Jurkat, Clone E6-1 (cell line): ENCODE data around the gene CAMK2B.
"Not testable (repeated sequence)": the region's sequence is repeated elsewhere in the genome, so short reads cannot be mapped to it uniquely, and the experiment has no call there.

Experiments used
- DNase-seq: peaks from one replicate; pipeline ENCODE4 v3.0.0-alpha.2; 2011; ENCODE audit warnings: low read depth, low spot score
- H3K4me3 ChIP-seq: 2 replicates; pipeline ENCODE4 v1.5.1; 2011; ENCODE audit warnings: mild to moderate bottlenecking, low read length, control low read depth, moderate library complexity

The CAMK2B gene

GRCh38 chr7:44213206-44213876 lies 112.1 kb downstream of the CAMK2B start:
- H3K4me3 ChIP-seq, result no peak overlapping the region
- DNase-seq, result no peak

GRCh38 chr7:44212581-44213184 lies 112.7 kb downstream of the CAMK2B start:
- no peak for DNase-seq
- H3K4me3 ChIP-seq, result no peak overlapping the region

- DNase-seq, result no peak
- no peak overlapping the region for H3K4me3 ChIP-seq
These were observed 113.4 kb downstream of the CAMK2B start for GRCh38 chr7:44212018-44212417.

GRCh38 chr7:44211126-44211675 lies 114.2 kb downstream of the CAMK2B start:
- H3K4me3 ChIP-seq, result no peak overlapping the region
- no peak for DNase-seq

- H3K4me3 ChIP-seq, result no peak overlapping the region
- no peak for DNase-seq
These were observed 115.3 kb downstream of the CAMK2B start for GRCh38 chr7:44210107-44210506.

- no peak overlapping the region for H3K4me3 ChIP-seq
- no peak for DNase-seq
These were observed 117.3 kb downstream of the CAMK2B start for GRCh38 chr7:44208085-44208484.

GRCh38 chr7:44206008-44206407 lies 119.4 kb downstream of the CAMK2B start:
- no peak overlapping the region for H3K4me3 ChIP-seq
- no peak for DNase-seq

GRCh38 chr7:44201813-44202212 lies 123.6 kb downstream of the CAMK2B start:
- peak overlapping the region; percentile 79 for H3K4me3 ChIP-seq
- no peak for DNase-seq

GRCh38 chr7:44200699-44201461 lies 124.5 kb downstream of the CAMK2B start, which contains the start of gene YKT6:
Gene YKT6, plus strand, starts transcription at chr7:44200978. Its CDS starts 158 bp downstream, at chr7:44201136.
- peak within 1 kb of the TSS; percentile 79 for H3K4me3 ChIP-seq
- DNase-seq, result peak; percentile 96

- not testable (repeated sequence) for H3K4me3 ChIP-seq, DNase-seq
These were observed 125.2 kb downstream of the CAMK2B start for GRCh38 chr7:44200163-44200562.

GRCh38 chr7:44197474-44197873 lies 127.9 kb downstream of the CAMK2B start:
- H3K4me3 ChIP-seq, result no peak overlapping the region
- DNase-seq, result no peak

GRCh38 chr7:44196450-44196872 lies 128.9 kb downstream of the CAMK2B start:
- no peak overlapping the region for H3K4me3 ChIP-seq
- DNase-seq, result peak; percentile 52

GRCh38 chr7:44195889-44196288 lies 129.5 kb downstream of the CAMK2B start:
- no peak overlapping the region for H3K4me3 ChIP-seq
- DNase-seq, result peak; percentile 20

GRCh38 chr7:44194562-44195145 lies 130.7 kb downstream of the CAMK2B start:
- DNase-seq, result no peak
- no peak overlapping the region for H3K4me3 ChIP-seq

- no peak for DNase-seq
- H3K4me3 ChIP-seq, result no peak overlapping the region
These were observed 131.3 kb downstream of the CAMK2B start for GRCh38 chr7:44194069-44194468.

GRCh38 chr7:44193011-44193802 lies 132.2 kb downstream of the CAMK2B start:
- H3K4me3 ChIP-seq, result no peak overlapping the region
- DNase-seq, result peak; percentile 32

- no peak overlapping the region for H3K4me3 ChIP-seq
- DNase-seq, result no peak
These were observed 134.2 kb downstream of the CAMK2B start for GRCh38 chr7:44191171-44191570.

GRCh38 chr7:44189993-44190872 lies 135.2 kb downstream of the CAMK2B start:
- H3K4me3 ChIP-seq, result no peak overlapping the region

More at GRCh38 chr7:44189993-44190872, 135.2 kb downstream of the CAMK2B start:
- no peak for DNase-seq
